ENCODE data around the gene POU2F1.

DNA sequence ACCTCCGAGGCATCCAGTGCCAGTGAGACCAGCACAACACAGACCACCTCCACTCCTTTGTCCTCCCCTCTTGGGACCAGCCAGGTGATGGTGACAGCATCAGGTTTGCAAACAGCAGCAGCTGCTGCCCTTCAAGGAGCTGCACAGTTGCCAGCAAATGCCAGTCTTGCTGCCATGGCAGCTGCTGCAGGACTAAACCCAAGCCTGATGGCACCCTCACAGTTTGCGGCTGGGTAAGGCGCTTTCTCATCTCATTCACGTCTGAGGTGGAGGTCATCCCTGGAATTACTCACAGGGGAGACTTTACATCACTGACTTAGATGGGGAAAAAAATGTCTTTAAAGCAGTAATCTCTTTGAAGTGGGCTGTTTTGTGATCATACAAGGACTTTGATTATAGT is 191.4 kb downstream of the POU2F1 start:
- no peak for TF ChIP-seq CTCF (IDR thresholded peaks at IDR 0.05)
- no peak for TF ChIP-seq POLR2A (IDR thresholded peaks at IDR 0.05)
